Stimulated activated naive CD8-positive, alpha-beta T cell treated with anti-CD3 and anti-CD28 coated beads, Interleukin-15, Interleukin-2, amounts not matched to agents 100 ng/mL and 50 ng/mL, for 24 hours (primary cell): ENCODE data around the gene NSF.

Experiments
- H3K27ac Mint-ChIP-seq: one replicate; pipeline ENCODE4 v1.8.0; 2021; ENCODE audit warnings: mild to moderate bottlenecking, mixed read lengths
- H3K27me3 Mint-ChIP-seq: one replicate; pipeline ENCODE4 v1.8.0; 2021; ENCODE audit warnings: mixed read lengths
- H3K36me3 Mint-ChIP-seq: one replicate; pipeline ENCODE4 v1.8.0; 2021; ENCODE audit warnings: low read depth, mixed read lengths
- H3K4me1 Mint-ChIP-seq: one replicate; pipeline ENCODE4 v1.8.0; 2021; ENCODE audit warnings: low read depth, mixed read lengths
- H3K4me3 Mint-ChIP-seq: one replicate; pipeline ENCODE4 v1.8.0; 2021; ENCODE audit warnings: mild to moderate bottlenecking, mixed read lengths
- H3K9me3 Mint-ChIP-seq: one replicate; pipeline ENCODE4 v1.8.0; 2021; ENCODE audit warnings: mixed read lengths

NSF gene

DNA sequence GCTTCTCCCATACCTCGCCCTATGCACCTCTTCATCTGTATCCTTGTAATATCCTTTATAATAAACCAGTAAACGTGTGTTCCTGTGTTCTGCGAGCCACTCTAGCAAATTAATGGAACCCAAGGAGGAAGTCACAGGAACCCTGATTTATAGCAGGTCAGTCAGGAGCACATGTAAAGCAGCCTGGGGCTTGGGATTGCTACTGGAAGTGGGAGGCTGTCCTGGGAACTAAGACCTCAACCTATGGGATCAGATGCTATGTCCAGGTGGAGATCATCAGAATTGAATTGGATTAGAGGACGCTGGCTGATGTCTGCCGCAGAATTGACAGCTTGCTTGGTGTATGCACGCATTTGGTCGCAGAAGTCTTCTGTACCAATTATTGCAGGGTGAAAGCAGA, 212.3 kb downstream of the NSF start:
- Mint-ChIP-seq H3K9me3 (no peaks in the 10 kb centered on the region), H3K36me3 (no peaks in the 10 kb centered on the region), H3K4me1 (no peaks in the 10 kb centered on the region), H3K4me3 (no peak overlapping the region), H3K27me3 (peaks cover 11% of the 10 kb centered on the region), H3K27ac (no peak overlapping the region)

- Mint-ChIP-seq H3K36me3 (no peaks in the 10 kb centered on the region), H3K27ac (no peak overlapping the region), H3K27me3 (peaks cover 11% of the 10 kb centered on the region), H3K4me3 (no peak overlapping the region), H3K9me3 (no peaks in the 10 kb centered on the region), H3K4me1 (no peaks in the 10 kb centered on the region)
Observed at GRCh38 chr17:46803544-46803943, 213.1 kb downstream of the NSF start.

- Mint-ChIP-seq H3K9me3 (no peaks in the 10 kb centered on the region), H3K4me1 (no peaks in the 10 kb centered on the region), H3K36me3 (no peaks in the 10 kb centered on the region), H3K27me3 (peaks cover 6% of the 10 kb centered on the region), H3K27ac (no peak overlapping the region), H3K4me3 (no peak overlapping the region)
Observed at GRCh38 chr17:46805771-46806170, 215.3 kb downstream of the NSF start.
